HEK293 (cell line): ENCODE results near the gene ATP6V1A.

Experiments
- HOXA7 ChIP-seq: sonication (generic); formaldehyde crosslinking; IDR thresholded peaks from 2 replicates; pipeline ENCODE4 v1.8.1; 2022; ENCODE audit warnings: missing genetic modification reagents, borderline replicate concordance
- OSR2 ChIP-seq: fragments of 450-650 bp; formaldehyde crosslinking; IDR thresholded peaks from 2 replicates; pipeline ENCODE4 v1.5.1; 2016; ENCODE audit warnings: missing biosample characterization, missing genetic modification characterization
- ZNF274 ChIP-seq, 2 experiments: fragments of 200-500 bp in 1 of 2; fragments of 450-650 bp in 1 of 2; sonication (Bioruptor generic) in 1 of 2; formaldehyde crosslinking in 1 of 2; IDR thresholded peaks; 2 replicates each; pipeline versions ENCODE4 v1.5.1 to v1.6.1; 2014 to 2016; ENCODE audit warnings: borderline replicate concordance in 1 of 2, inconsistent platforms in 1 of 2, low read length in 1 of 2, missing biosample characterization in 1 of 2, missing genetic modification characterization in 1 of 2
- TF ChIP-seq, protein P1 (sequence below): fragments of 450-650 bp; formaldehyde crosslinking; IDR thresholded peaks from 2 replicates; pipeline ENCODE4 v1.5.1; 2016; ENCODE audit warnings: missing biosample characterization, missing genetic modification characterization
- TF ChIP-seq, protein P2 (sequence below): fragments of 450-650 bp; formaldehyde crosslinking; IDR thresholded peaks from 2 replicates; pipeline ENCODE4 v1.5.1; 2016; ENCODE audit warnings: missing biosample characterization, missing genetic modification characterization

DNA sequence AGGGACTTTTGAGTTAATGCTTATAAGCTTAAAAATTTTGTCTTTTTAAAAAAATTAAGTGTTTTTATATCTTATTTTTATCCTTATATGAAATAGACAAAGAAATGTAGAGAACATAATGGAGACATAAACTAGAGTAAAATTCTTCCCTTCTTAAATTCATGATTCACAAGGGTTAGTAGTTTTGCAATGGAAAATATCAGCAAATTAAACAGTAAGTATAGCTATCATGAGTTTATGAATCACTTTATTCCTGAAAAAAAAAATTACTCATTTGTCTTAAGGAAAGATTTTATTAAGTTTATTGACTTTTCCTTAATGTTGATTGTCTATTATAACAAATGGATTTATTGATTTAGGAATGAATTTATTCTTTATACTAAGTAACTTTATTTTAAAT, 4.3 kb downstream of the ATP6V1A start:
- TF ChIP-seq, protein P1, sequence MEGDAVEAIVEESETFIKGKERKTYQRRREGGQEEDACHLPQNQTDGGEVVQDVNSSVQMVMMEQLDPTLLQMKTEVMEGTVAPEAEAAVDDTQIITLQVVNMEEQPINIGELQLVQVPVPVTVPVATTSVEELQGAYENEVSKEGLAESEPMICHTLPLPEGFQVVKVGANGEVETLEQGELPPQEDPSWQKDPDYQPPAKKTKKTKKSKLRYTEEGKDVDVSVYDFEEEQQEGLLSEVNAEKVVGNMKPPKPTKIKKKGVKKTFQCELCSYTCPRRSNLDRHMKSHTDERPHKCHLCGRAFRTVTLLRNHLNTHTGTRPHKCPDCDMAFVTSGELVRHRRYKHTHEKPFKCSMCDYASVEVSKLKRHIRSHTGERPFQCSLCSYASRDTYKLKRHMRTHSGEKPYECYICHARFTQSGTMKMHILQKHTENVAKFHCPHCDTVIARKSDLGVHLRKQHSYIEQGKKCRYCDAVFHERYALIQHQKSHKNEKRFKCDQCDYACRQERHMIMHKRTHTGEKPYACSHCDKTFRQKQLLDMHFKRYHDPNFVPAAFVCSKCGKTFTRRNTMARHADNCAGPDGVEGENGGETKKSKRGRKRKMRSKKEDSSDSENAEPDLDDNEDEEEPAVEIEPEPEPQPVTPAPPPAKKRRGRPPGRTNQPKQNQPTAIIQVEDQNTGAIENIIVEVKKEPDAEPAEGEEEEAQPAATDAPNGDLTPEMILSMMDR (tag by site-specific recombination) = no peak
- TF ChIP-seq, protein P2, sequence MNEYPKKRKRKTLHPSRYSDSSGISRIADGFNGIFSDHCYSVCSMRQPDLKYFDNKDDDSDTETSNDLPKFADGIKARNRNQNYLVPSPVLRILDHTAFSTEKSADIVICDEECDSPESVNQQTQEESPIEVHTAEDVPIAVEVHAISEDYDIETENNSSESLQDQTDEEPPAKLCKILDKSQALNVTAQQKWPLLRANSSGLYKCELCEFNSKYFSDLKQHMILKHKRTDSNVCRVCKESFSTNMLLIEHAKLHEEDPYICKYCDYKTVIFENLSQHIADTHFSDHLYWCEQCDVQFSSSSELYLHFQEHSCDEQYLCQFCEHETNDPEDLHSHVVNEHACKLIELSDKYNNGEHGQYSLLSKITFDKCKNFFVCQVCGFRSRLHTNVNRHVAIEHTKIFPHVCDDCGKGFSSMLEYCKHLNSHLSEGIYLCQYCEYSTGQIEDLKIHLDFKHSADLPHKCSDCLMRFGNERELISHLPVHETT = no peak
- TF ChIP-seq OSR2 (tag by site-specific recombination) = no peak
- TF ChIP-seq HOXA7 (CRISPR knock-in tag) = no peak
- TF ChIP-seq ZNF274 (IDR thresholded peaks at IDR 0.05; ENCODE audit: low read length) = no peak
- TF ChIP-seq ZNF274 (tag by site-specific recombination; IDR thresholded peaks at IDR 0.05; ENCODE audit: borderline replicate concordance) = no peak
